Measurements from ENCODE around the gene SLC35E4.
"Not testable (repeated sequence)": the region's sequence is repeated elsewhere in the genome, so short reads cannot be mapped to it uniquely, and the experiment has no call there.

Gene SLC35E4

DNA sequence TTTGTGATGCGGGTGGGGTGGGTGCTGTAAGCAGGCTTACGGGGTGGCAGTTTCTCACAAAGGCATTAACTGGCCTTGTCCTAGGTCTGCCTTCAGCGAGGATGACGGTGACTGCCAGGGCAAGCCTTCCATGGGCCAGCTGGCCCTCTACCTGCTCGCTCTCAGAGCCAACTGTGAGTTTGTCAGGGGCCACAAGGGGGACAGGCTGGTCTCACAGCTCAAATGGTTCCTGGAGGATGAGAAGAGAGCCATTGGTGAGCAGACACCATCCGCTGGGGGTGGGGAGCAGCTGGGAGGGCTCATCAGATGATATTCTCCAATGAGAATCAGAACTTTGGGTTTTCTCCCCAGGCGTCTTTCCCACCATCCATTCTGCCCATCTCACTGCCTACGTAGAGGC, 22.8 kb upstream of the SLC35E4 start:
- no peak for DNase-seq

DNA sequence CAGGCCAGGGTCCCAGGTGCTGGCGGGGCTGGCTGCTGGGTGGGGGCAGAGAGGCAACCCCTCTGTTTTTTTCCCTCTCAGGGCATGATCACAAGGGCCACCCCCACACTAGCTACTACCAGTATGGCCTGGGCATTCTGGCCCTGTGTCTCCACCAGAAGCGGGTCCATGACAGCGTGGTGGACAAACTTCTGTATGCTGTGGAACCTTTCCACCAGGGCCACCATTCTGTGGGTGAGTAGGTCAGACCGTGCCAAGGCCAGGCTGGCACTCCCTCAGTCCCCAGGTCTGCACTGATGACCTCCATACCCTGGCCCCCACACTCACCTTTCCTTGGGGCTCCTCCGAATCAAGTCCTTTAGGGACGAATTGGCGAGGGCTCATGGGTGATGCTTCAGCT, 21.3 kb upstream of the SLC35E4 start:
- no peak for DNase-seq

DNA sequence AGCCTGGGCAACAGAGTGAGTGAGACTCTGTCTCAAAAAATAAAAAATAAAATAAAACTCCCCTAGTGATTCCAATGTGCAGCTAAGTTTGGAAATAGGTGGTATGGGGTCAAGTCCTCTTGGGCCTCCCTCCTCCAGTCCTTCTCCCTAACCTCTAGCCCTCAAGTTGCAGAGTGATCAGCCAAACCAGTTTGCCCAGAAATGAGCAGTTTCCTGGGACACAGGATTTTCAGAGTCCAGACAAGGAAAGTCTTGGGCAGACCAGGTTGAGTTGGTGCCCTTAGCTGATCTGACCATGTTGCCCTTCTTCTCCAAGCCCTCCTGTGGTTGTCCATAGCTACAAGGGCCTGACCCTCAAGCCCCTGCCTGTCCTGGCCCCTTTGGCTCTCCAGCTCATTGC, 20.7 kb upstream of the SLC35E4 start:
- no peak for DNase-seq

DNA sequence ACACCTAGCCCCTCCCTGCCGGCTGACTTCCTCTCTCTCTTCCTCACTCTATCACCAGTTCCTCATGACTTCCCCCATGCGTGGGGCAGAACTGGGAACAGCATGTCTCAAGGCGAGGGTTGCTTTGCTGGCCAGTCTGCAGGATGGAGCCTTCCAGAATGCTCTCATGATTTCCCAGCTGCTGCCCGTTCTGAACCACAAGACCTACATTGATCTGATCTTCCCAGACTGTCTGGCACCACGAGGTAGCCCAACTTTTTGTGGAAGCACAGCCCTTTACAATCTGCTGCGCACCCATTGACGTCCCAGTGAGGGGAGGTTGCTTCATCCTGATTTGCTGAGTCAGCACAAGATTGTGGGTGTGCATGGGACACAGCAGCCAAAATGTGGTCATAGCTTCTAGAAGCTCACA, 20.0 kb upstream of the SLC35E4 start:
- no peak for DNase-seq

DNA sequence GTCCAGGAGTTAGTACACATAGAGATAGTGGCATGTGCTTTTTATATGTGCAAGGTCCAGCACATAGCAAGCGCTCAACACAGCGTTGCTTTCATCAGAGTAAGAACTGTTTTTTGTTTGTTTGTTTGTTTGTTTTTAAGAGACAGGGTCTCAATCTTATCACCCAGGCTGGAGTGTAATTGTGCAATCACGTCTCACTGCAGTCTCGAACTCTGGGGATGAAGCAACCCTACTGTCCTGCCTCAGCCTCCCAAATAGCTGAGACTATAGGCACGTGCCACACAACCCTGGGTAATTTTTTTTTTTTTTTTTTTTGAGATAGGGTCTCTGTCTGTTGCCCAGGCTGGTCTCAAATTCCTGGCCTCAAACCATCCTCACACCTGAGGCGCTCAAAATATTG, 17.8 kb upstream of the SLC35E4 start:
- DNase-seq = no peak

DNA sequence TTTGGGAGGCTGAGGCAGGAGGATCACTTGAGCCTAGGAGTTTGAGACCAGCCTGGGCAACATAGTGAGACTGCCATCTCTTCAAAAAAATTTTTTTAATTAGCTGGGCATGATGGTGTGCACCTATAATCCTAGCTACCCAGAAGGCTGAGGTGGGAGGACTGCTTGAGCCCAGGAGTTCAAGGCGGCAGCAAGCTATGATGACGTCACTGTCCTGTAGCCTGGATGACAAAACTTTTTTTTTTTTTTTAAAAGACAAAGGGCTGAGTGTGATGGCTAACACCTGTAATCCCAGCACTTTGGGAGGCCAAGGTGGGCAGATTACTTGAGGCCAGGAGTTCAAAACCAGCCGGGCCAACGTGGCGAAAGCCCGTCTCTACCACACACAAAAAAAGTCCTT, 15.7 kb upstream of the SLC35E4 start:
- not testable (repeated sequence) for DNase-seq

DNA sequence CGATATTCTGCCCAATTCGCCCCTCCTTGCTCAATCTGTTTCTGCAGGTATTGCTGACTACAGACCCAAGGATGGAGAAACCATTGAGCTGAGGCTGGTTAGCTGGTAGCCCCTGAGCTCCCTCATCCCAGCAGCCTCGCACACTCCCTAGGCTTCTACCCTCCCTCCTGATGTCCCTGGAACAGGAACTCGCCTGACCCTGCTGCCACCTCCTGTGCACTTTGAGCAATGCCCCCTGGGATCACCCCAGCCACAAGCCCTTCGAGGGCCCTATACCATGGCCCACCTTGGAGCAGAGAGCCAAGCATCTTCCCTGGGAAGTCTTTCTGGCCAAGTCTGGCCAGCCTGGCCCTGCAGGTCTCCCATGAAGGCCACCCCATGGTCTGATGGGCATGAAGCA, 9.2 kb upstream of the SLC35E4 start:
- no peak for DNase-seq

DNA sequence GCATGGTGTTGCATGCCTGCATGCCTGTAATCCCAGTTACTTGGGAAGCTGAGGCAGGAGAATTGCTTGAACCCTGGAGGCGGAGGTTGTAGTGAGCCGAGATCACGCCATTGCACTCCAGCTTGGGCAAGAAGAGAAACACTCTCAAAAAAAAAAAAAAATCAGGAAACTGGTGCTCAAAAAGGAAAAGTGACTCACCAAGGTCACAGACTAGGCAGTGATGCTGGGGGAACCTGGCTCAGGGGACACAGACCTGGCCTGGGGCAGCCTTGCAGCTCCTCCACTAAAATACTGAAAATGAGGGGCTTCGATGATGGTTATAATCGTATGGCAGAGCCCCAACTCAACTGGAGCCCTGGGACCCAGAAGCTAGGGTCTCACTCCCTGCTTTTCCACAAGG, 8.1 kb upstream of the SLC35E4 start:
- no peak for DNase-seq

DNA sequence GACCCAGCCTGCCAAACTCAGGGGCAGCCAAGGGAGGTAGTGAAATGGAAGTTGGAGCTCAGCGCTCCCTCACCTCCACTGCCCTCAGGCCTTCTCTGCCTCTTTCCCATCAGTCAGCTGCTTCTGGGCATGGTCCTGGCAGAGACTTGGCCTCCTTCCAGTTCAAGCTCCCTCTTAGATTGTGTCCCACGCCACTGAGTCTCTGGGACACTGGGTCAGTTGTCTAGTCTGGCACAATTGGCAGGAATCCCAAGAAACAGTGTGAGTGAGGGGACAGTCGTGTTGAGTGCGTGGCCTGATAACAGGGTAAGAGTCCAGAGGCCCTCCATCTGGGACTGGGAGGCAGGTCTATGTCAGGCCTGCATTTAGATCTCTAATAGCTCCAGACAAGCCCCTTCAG, 7.1 kb upstream of the SLC35E4 start:
- DNase-seq = no peak

DNA sequence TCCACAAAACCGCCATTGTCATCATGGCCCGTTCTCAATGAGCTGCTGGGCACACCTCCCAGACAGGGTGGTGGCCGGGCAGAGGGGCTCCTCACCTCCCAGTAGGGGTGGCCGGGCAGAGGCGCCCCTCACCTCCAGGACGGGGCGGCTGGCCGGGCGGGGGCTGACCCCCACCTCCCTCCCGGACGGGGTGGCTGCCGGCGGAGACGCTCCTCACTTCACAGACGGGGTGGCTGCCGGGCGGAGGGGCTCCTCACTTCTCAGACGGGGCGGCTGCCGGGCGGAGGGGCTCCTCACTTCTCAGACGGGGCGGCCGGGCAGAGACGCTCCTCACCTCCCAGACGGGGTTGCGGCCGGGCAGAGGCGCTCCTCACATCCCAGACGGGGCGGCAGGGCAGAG, 4.1 kb upstream of the SLC35E4 start:
- not testable (repeated sequence) for DNase-seq

DNA sequence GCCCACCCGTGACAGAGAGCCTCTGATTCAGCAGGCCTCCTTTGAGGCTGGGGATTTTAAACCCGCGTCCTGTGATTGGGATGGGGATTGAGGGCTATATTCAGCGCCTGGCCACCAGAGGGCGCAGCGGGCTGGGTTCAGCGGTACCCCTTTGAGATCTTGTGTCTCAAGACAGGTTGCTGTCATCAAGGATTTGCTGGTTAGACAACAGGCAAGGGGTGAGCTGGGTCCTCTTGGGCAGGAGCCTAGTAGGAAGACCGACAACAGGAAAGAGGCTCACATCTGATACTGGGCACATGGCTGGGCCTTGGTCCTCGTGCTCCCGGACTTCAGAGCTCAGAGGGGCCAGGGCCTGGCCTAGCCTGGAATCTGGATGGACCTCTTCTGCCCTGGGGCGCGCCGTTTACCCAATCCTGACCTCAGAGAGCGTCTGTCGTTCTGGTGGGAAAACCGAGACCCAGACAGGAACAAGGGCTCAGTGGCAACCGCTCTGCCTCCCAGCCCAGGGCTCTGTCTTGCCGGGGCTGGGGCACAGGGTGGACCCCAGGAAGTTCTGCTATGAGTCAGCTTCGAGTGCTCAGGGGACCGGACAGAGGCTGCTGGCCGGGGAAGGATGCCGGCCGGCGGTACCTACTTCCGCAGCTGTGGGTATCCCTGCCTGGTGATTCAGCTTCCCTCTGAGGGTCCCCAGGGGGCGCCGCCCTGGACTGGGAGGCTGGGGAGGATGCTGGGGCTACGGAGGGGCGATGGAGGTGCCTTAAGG, 929 bp upstream of the SLC35E4 start:
- peak; percentile 61 to 70 for DNase-seq

DNA sequence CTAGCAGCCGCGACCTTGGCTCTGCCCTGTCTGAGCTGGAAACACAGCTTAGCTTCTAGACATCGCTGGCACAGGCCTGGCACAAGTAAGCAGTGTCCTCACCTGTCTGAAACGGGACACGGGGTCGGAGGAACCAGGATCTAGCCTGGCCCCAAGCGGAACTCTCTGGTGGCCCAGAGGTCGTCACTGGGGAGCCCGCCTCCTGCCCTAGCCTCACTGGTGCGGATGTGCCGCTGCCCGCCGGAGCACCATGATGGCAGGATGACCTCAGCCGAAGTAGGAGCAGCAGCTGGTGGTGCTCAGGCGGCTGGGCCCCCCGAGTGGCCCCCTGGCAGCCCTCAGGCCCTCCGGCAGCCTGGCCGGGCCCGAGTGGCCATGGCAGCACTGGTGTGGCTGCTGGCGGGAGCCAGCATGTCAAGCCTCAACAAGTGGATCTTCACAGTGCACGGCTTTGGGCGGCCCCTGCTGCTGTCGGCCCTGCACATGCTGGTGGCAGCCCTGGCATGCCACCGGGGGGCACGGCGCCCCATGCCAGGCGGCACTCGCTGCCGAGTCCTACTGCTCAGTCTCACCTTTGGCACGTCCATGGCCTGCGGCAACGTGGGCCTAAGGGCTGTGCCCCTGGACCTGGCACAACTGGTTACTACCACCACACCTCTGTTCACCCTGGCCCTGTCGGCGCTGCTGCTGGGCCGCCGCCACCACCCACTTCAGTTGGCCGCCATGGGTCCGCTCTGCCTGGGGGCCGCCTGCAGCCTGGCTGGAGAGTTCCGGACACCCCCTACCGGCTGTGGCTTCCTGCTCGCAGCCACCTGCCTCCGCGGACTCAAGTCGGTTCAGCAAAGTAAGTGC, 871 bp downstream of the SLC35E4 start:
- DNase-seq = peak; percentile 19 to 46

DNA sequence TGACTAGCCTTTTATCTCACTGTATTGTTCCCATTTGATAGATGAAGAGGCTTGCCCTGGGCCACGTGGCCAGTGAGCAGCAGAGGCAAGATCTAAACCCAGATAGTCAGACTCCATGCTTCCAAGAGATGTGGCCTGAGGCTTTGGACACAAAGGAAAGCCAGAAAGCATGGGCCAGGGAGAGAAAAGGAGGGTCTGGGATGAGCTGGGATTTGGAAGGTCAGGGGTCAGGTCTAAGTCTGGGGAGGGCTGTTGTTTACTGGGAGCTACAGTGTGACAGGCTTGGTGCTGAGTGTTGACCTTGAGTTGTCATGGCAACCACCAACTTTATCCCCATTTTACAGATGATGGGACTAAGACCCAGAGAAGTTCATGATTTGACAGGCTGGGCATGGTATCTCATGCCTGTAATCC, 2.1 kb downstream of the SLC35E4 start:
- DNase-seq = no peak

DNA sequence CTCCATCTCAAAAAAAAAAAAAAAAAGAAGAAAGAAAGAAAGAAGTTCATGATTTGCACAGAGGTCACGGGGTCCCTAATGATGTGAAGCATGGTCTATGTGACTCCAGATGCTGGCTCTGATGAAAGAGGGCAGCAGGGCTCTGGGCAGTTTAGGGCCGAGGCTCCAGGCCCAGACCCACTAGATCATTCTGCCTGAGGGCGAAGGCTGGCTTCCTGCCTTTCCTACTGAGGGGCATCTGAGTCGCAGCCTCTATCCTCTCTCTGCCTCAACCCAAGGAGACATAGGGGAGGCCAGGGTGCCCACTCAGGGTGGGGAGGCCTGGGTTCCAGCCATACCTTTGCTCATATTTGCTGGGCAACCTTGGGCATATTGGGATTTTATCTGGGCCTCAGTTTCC, 4.8 kb downstream of the SLC35E4 start:
- no peak for DNase-seq

DNA sequence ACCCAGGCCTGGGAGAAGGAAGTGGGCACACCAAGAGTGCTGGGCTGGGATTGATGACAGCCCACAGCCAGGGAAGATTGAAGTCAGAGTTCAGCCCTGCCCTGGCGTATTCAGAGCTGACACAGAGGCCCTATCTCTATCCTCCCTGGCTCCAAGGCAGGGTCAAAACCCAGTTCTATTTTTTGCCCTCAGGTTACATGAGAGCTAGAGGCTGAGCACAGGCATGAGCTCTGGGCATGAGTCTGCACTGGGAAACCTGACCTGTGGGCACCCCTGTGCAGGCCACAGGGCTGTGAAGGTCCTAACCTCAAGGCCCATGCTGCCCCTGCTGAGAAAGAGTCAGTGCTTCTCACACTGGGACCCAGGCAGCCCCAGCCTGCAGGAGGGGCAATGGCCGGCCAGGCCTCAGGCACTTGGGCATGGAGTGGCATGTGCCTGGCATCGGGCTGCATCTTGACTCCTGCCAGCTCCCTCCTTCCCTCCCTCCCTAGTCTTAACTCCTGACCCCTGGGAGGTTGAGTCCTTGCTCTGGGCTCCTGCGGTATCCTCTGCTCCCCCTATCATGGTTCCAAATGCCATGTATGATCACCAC, 5.4 kb downstream of the SLC35E4 start:
- no peak for DNase-seq

DNA sequence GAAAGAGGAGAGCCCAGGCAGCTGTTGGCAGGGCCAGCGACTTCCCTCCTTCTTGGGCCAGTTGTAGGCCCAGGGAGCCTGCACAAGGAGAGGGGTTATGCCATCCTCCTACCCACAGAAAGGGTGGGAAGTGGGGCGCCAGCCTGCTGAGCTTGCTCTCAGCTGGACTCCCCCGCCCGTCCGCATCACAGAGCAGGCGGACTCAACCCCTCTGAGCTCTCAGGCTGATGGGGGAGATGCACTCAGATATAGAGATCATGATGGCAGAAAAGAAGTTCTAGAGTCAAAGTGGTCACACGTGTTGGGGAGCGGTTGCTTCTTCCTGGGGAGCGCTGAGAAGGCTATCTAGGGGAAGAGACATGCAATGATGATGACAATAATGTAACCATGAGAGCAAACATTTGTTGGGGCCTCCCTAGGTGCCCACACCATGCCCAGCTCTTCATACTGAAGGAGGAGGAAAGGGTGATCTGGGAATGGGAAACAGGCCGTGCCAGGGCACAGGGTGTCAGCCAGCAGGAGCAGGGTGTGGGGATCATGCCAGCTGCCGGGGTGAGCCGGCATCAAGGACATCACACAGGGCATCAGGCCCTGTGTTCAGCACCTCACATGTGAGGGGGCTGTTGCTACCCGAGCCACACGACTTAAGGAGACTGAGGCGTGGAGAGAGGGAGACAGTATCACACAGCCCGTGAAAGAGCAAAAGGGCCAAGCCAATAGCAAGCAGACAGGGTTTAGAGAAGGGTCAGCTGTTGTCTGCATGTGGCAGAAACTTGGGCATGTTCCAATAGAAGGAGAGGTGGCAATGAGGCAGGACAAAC, 7.7 kb downstream of the SLC35E4 start:
- DNase-seq = no peak

DNA sequence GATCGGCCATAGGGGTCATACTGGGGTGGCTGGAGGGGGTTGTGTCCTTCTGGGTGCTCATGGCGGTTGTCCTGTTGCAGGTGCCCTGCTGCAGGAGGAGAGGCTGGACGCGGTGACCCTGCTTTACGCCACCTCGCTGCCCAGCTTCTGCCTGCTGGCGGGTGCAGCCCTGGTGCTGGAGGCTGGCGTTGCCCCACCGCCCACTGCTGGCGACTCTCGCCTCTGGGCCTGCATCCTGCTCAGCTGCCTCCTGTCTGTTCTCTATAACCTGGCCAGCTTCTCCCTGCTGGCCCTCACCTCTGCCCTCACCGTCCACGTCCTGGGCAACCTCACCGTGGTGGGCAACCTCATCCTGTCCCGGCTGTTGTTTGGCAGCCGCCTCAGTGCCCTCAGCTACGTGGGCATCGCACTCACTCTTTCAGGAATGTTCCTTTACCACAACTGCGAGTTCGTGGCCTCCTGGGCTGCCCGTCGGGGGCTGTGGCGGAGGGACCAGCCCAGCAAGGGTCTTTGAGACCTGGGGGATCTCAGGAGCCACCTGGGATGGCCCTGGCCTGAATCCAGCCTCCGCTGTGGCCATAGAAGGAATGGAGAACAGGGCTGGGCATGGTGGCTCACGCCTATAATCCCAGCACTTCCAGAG, 11.1 kb downstream of the SLC35E4 start:
- DNase-seq = no peak

DNA sequence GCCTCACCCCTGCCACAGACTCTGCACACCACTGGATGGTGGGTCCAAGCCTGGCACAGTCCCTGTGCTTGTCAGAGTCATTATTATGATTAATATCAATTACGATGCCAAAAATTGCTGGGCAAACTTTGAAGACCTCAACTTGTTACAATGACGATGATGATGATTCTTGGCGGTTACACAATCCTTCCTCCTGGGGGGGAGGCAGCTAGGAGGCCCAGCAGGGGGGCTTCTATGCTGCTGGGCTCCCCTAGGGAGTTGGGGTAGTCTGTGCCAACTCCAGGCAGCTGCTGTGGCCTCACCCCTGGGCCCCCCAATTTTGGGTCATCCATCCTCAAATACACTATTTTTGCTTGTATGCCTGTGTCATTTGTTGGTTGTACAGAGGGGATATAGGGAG, 12.0 kb downstream of the SLC35E4 start:
- DNase-seq = no peak

DNA sequence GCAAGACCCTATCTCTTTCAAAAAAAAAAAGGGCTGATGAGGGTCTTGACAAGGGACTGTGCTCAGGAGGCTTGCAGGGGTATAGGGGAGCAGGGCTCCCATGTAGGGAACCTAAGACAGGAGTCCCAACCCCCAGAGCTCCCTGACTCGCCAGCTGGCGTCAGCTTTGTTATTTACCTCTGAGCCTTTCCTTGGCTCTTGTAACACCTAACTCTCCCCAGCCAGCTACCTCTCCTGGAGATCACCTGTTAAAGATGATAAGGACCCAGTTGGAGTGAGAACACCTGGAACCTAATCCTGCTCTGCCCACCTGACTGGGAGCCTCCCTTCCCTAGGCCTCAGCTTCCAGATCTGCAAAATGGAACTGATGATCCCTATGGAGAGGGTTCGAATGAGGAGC, 13.2 kb downstream of the SLC35E4 start:
- DNase-seq = no peak

DNA sequence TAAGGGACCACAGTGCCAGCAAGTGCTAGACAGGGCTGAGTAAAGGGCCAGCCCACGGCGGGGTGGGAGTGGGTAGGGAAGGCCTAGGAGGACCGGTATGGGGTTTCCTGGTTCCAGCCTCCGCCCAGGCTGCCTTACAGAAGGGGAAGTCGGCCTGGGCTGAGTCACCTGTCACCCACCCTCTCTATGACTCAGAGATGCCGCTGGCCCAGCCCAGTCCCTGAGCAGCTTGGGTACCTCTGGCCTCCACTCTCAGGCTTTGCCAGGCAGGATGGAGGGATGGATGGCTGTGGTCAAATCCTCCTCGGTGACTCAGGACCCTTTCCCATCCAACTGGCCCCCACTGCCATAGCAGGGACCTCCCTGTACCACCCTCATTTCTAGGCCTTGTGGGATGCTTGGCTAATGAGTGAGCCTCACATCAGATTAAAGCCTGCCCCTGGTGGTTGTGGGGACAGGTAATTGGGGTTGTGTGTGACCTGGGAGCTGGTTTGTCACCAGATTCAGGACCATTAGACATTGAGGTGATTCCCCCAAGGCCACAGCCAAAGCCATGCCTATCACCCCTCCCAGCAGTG, 13.9 kb downstream of the SLC35E4 start:
- DNase-seq = no peak

DNA sequence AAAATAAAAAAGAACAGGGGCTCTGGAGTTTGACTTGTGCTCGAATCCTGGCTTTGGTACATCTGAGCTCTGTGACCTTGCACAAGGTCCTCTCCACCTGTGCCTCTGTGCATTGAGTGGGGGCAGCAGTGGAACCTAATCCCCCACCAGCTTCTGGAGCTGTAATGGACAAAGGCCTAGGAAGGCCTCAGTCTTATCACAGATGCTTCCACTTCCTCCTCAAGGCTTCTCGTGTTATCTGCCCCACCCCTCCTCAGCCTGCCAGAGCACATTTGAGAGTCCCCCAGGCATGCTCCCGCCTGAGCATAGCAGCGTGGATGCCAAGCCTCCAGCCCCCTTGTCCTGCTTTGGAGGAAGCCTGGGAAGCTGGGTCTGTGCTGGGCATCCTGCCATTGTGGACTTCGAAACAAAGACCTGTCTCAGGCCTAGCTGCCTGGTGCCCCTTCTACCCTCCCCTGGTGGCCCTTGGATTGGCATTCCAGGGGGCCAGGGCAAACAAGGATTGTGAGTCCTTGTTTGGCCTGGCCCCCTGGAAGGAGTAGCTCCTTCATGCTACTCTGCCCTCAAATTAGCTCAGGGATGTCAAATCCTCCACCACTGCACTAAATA, 15.0 kb downstream of the SLC35E4 start:
- DNase-seq = no peak

DNA sequence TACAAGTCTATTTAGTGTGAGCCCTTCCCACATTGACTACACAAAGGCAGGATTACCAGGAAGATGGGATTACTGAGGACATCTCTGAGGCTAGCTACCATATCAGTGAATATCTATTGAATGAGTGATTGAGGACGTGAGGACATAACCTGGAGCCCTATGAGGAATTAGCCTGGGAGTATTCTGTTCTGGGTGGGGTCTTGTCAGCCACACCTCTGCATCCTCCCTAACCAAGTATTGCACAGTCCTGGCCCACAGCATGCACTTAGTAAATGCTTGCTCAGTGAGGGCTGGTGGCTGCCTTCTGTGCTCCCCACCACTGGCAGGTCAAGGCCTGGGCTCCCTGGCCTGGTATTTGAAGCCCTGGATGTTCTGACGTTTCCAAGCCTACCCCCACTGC, 17.3 kb downstream of the SLC35E4 start:
- no peak for DNase-seq
